A673 (cell line): ENCODE data around the gene TRMT61A. TPM values are rescaled to one million over a fixed set of nuclear protein-coding genes. Genes with fewer than 3 reads are reported as not detected.
"Not testable (repeated sequence)": the region's sequence is repeated elsewhere in the genome, so short reads cannot be mapped to it uniquely, and the experiment has no call there.

Experiments
- BruUV-seq: library from RNA; stranded (reverse); fragments of 400-500 nt; replicated peaks from 2 replicates; lab custom pipeline; 2021; lab: Mats Ljungman, UMichigan
- CTCF ChIA-PET: fragments of 300-600 bp; sonication (Branson Sonifier 250); formaldehyde crosslinking; loops from one replicate; lab custom pipeline; 2022; ENCODE audit warnings: antibody characterized with exemption; lab: Charles Lee
- POLR2A ChIA-PET: fragments of 300-600 bp; sonication (Branson Sonifier 250); formaldehyde crosslinking; loops from one replicate; lab custom pipeline; 2022; ENCODE audit warnings: antibody characterized with exemption; ENCODE audit not compliant: low non-redundant PET; lab: Charles Lee
- DNase-seq: peaks from one replicate; pipeline ENCODE4 v3.0.0-alpha.2; 2015; ENCODE audit warnings: low spot score
- H3K27ac ChIP-seq: fragments of 200-600 bp; sonication (generic); 2 replicates; pipeline ENCODE4 v1.5.1; 2016; ENCODE audit warnings: mixed run types, low read depth, mild to moderate bottlenecking, mixed read lengths, antibody characterized with exemption, low read length; ENCODE audit not compliant: poor library complexity, severe bottlenecking
- H3K27me3 ChIP-seq: fragments of 200-600 bp; sonication (generic); replicated peaks from 2 replicates; pipeline ENCODE4 v1.6.1; 2017; ENCODE audit warnings: mixed run types, low read depth, mild to moderate bottlenecking, mixed read lengths, antibody characterized with exemption, low read length; ENCODE audit not compliant: insufficient read depth, poor library complexity
- H3K36me3 ChIP-seq: fragments of 200-600 bp; sonication (generic); 2 replicates; pipeline ENCODE4 v1.6.1; 2016; ENCODE audit warnings: mixed run types, mild to moderate bottlenecking, mixed read lengths, antibody characterized with exemption, low read length; ENCODE audit not compliant: insufficient read depth, poor library complexity, severe bottlenecking
- H3K4me1 ChIP-seq: fragments of 200-600 bp; sonication (generic); 2 replicates; pipeline ENCODE4 v1.6.1; 2017; ENCODE audit warnings: mixed run types, mild to moderate bottlenecking, mixed read lengths, antibody characterized with exemption, low read length; ENCODE audit not compliant: insufficient read depth, poor library complexity, severe bottlenecking
- H3K4me3 ChIP-seq: fragments of 200-600 bp; sonication (generic); 2 replicates; pipeline ENCODE4 v1.5.1; 2016; ENCODE audit warnings: low read depth, mixed run types, mild to moderate bottlenecking, mixed read lengths, low read length; ENCODE audit not compliant: poor library complexity, severe bottlenecking
- H3K9me3 ChIP-seq: fragments of 200-600 bp; sonication (generic); 2 replicates; pipeline ENCODE4 v1.6.1; 2016; ENCODE audit warnings: mixed run types, low read depth, mild to moderate bottlenecking, mixed read lengths, antibody characterized with exemption, low read length; ENCODE audit not compliant: poor library complexity, severe bottlenecking
- EZH2 ChIP-seq: fragments of 200-600 bp; sonication (generic); IDR thresholded peaks from 2 replicates; pipeline ENCODE4 v1.6.1; 2017; ENCODE audit warnings: borderline replicate concordance, low read depth, mild to moderate bottlenecking, mixed read lengths, antibody characterized with exemption, low read length; ENCODE audit not compliant: poor library complexity, severe bottlenecking
- intact Hi-C: fragments of 100-400 bp; cut with micrococcal nuclease; formaldehyde crosslinking; loops from one replicate; pipeline ENCODE4 v1.10.0; 2022; ENCODE audit not compliant: unreplicated experiment
- total RNA-seq: library from RNA; stranded (reverse); gene quantifications from 2 replicates; pipeline ENCODE4 v1.2.3, GENCODE V29; 2021
- TF ChIP-seq, protein P1 (sequence below): fragments of 300-800, 200-600 bp; sonication (generic); conservative IDR thresholded peaks from 2 replicates; pipeline ENCODE4 v1.5.1; 2017; ENCODE audit warnings: low read depth, mild to moderate bottlenecking, antibody characterized with exemption, low read length, moderate library complexity, mixed read lengths

TRMT61A gene
- total RNA-seq, 1 experiment from 2014 or later = 23.6 TPM

DNA sequence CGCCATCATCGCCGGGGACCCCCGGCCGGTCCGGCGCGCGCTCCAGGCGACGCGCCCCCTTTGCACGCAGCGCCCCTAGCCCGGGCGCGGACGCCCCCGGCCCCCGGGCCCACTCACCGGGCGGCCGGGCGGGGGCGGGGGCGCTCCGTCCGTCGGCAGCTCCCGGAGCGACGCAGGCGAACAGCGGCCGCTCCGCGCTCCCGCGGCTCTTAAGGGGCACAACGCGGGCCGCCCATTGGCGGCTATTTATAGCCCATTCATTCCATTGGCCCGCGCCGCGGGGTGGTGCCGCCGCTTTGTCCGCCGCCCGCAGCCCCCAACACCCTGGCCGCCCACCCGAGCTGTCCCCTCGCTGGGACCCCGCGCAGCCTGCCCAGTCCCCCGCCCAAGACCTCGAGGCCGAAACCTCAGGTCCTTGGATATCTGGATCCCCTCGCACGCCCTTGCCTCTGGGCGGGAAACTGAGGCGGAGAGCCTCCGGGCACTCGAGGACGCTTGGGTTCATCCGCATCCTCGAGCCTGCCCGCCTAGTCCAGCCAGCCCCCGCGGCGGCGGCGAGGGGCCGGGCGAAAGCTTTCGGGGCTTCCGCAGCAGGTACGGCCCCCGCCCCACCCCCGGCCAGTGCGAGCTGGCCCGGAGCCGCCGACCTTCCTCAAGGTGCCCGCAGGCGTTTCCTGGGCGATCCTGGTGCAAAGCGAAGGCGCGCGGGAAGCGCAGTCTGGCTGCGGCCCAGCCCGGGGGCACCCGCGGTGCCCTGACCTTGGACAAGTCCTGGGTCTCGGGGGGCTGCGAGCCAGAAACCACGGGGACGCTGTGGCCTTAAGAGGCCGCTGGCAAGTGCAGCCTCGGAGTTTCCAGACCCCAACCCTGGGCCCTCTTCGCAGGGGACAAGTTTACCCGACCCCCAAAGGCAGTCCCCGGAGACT lies 6.1 kb upstream of the TRMT61A start, which contains the start of gene CKB:
TSS of gene CKB (minus strand) at position 182 of the 926 bp plus-strand sequence. CDS start 337 bp downstream, outside the sequence.
- ChIA-PET POLR2A (no interaction called here), CTCF (no interaction called here)
- H3K4me3 ChIP-seq = peak within 1 kb of the TSS; percentile 83
- H3K9me3 ChIP-seq = no peaks in the 10 kb centered on the region
- H3K36me3 ChIP-seq = peaks cover 15% of the 10 kb centered on the region
- peak within 1 kb of the TSS; percentile 70 for H3K27ac ChIP-seq
- intact Hi-C loops = no loop called here
- no TSS peak for BruUV-seq
- H3K4me1 ChIP-seq = peaks cover 22% of the 10 kb centered on the region
- no peaks in the 10 kb centered on the region for H3K27me3 ChIP-seq
- no peak for TF ChIP-seq EZH2
- TF ChIP-seq, protein P1, sequence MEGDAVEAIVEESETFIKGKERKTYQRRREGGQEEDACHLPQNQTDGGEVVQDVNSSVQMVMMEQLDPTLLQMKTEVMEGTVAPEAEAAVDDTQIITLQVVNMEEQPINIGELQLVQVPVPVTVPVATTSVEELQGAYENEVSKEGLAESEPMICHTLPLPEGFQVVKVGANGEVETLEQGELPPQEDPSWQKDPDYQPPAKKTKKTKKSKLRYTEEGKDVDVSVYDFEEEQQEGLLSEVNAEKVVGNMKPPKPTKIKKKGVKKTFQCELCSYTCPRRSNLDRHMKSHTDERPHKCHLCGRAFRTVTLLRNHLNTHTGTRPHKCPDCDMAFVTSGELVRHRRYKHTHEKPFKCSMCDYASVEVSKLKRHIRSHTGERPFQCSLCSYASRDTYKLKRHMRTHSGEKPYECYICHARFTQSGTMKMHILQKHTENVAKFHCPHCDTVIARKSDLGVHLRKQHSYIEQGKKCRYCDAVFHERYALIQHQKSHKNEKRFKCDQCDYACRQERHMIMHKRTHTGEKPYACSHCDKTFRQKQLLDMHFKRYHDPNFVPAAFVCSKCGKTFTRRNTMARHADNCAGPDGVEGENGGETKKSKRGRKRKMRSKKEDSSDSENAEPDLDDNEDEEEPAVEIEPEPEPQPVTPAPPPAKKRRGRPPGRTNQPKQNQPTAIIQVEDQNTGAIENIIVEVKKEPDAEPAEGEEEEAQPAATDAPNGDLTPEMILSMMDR = no peak
- DNase-seq = peak; percentile 78

GRCh38 chr14:103523575-103523954 lies 5.4 kb upstream of the TRMT61A start:
- H3K9me3 ChIP-seq = no peaks in the 10 kb centered on the region
- ChIA-PET CTCF (no interaction called here), POLR2A (no interaction called here)
- H3K27me3 ChIP-seq = no peaks in the 10 kb centered on the region
- no peak for TF ChIP-seq EZH2
- TF ChIP-seq, protein P1 = no peak
- no peak overlapping the region for H3K27ac ChIP-seq
- peaks cover 15% of the 10 kb centered on the region for H3K36me3 ChIP-seq
- no peak overlapping the region for H3K4me3 ChIP-seq
- DNase-seq = no peak
- BruUV-seq = no TSS peak
- intact Hi-C loops = no loop called here
- peaks cover 29% of the 10 kb centered on the region for H3K4me1 ChIP-seq

- no peak overlapping the region for H3K27ac ChIP-seq
- H3K4me1 ChIP-seq = peaks cover 30% of the 10 kb centered on the region
- no peaks in the 10 kb centered on the region for H3K9me3 ChIP-seq
- no peak for DNase-seq
- no peak overlapping the region for H3K4me3 ChIP-seq
- H3K27me3 ChIP-seq = no peaks in the 10 kb centered on the region
- intact Hi-C loops = no loop called here
- POLR2A ChIA-PET = no interaction called here
- no TSS peak for BruUV-seq
- TF ChIP-seq, protein P1 = no peak
- TF ChIP-seq EZH2 = no peak
- CTCF ChIA-PET = no interaction called here
- peaks cover 12% of the 10 kb centered on the region for H3K36me3 ChIP-seq
Observed at GRCh38 chr14:103524002-103524935, 4.7 kb upstream of the TRMT61A start.

DNA sequence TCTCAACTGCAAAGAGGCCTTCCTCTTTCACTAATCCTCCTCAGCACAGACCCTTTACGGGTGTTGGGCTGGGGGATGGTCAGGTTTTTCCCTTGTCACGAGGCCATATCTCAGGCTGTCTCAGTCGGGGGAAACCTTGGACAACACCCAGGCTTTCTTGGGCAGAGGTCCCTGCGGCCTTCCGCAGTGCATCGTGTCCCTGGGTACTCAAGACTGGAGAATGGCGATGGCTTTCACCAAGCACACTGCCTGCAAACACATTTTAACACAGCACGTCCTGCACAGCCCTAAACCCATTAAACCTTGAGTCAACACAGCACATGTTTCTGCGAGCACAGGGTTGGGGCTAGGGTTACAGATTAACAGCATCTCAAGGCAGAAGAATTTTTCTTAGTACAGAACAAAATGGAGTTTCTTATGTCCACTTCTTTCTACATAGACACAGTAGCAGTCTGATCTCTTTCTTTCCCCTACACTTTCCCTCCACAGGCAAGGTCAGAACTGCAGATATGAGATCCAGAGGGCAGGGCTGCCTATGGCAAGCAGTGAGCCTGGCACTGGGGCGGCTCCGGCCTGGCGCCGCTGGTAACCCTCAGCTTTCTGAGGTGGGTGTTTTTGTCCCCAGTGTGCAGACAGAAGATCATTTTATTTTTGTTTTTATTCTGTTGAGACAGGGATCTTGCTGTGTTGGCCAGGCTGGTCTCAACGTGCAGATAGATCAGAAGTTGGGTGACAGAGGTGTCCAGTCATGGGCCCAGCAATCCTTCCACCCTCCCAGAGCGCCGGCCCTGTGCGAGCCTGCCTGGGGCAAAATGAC lies 3.4 kb upstream of the TRMT61A start:
- H3K27me3 ChIP-seq, DNase-seq, H3K36me3 ChIP-seq, BruUV-seq, POLR2A ChIA-PET, CTCF ChIA-PET, intact Hi-C loops, H3K4me3 ChIP-seq, H3K9me3 ChIP-seq, H3K27ac ChIP-seq: not testable (repeated sequence)
- H3K4me1 ChIP-seq = peaks cover 24% of the 10 kb centered on the region
